H1 (cell line): ENCODE measurements around the gene CD300H. TPM values are rescaled to one million over a fixed set of nuclear protein-coding genes. Genes with fewer than 3 reads are reported as not detected.

ENCODE experiments used
- ASH2L ChIP-seq: fragments of 200-600, 300-600 bp; sonication (generic); IDR thresholded peaks from one replicate; pipeline ENCODE4 v1.7.1; 2017; ENCODE audit warnings: low read length
- CREB1 ChIP-seq: IDR thresholded peaks from 2 replicates; pipeline ENCODE4 v1.6.1; 2012; ENCODE audit warnings: inconsistent platforms
- CTBP2 ChIP-seq: IDR thresholded peaks from 2 replicates; pipeline ENCODE4 v1.7.0; 2011; ENCODE audit warnings: borderline replicate concordance, mild to moderate bottlenecking, moderate library complexity, mixed read lengths, low read length; ENCODE audit not compliant: insufficient read depth, insufficient read length
- CTCF ChIP-seq, 3 experiments: IDR thresholded peaks; 1 replicate in 2 of 3; 2 replicates in 1 of 3; pipeline versions ENCODE4 v1.5.1 to v1.6.1; 2011; ENCODE audit warnings: low read length in 3 of 3, mild to moderate bottlenecking in 3 of 3, inconsistent platforms in 2 of 3, low read depth in 1 of 3, moderate library complexity in 1 of 3; ENCODE audit not compliant: insufficient read depth in 1 of 3; ENCODE audit errors: control extremely low read depth in 1 of 3
- GABPA ChIP-seq: IDR thresholded peaks from 2 replicates; pipeline ENCODE4 v1.6.1; 2011; ENCODE audit warnings: mild to moderate bottlenecking, low read length, moderate library complexity, borderline replicate concordance; ENCODE audit not compliant: insufficient read depth
- KDM1A ChIP-seq: fragments of 200-600, 300-600 bp; sonication (generic); IDR thresholded peaks from 2 replicates; pipeline ENCODE4 v1.7.1; 2016; ENCODE audit warnings: mild to moderate bottlenecking, low read length, borderline replicate concordance
- KDM4A ChIP-seq: IDR thresholded peaks from one replicate; pipeline ENCODE4 v1.7.1; 2012; ENCODE audit warnings: low read depth, mild to moderate bottlenecking, moderate library complexity, low read length, inconsistent platforms; ENCODE audit not compliant: severe bottlenecking
- TAF1 ChIP-seq: IDR thresholded peaks from 2 replicates; pipeline ENCODE4 v1.6.1; 2011; ENCODE audit warnings: mild to moderate bottlenecking, low read depth, low read length
- TEAD4 ChIP-seq: IDR thresholded peaks from 2 replicates; pipeline ENCODE4 v1.6.1; 2012; ENCODE audit warnings: low read depth, low read length, inconsistent platforms, mixed read lengths
- polyA plus RNA-seq, 7 experiments: library from polyadenylated mRNA; depleted of rRNA in 3 of 7; stranded (reverse) in 5 of 7; unstranded in 2 of 7; fragments of >200 nt in 5 of 7; fragments of 200-250 nt in 2 of 7; gene quantifications; 1 replicate in 5 of 7; 2 replicates in 1 of 7; 4 replicates in 1 of 7; pipeline versions ENCODE4 v1.2.1 to v1.2.3, GENCODE V29; 2011 to 2013; ENCODE audit warnings: missing spikeins in 2 of 7, mixed read lengths in 2 of 7
- total RNA-seq: library from RNA; stranded (reverse); fragmentation: NEBNext Ultra II Directional; extraction: Animal tissue kit (Norgen Biotek cat#: 25700); gene quantifications from 2 replicates; pipeline ENCODE4 v1.2.1, GENCODE V29; 2021
- TF ChIP-seq, protein P1 (sequence below): IDR thresholded peaks from 2 replicates; pipeline ENCODE4 v1.6.1; 2011; ENCODE audit warnings: low read depth, mild to moderate bottlenecking, low read length; ENCODE audit not compliant: insufficient read depth

CD300H gene
- total and polyA plus RNA-seq, 2 of the 8 experiments (the other 6 are each of a cell fraction or from before 2014, with no cell fraction given): not detected

GRCh38 chr17:74603746-74604145 is 36.4 kb upstream of the CD300H start (continued):
- TF ChIP-seq, protein P1, sequence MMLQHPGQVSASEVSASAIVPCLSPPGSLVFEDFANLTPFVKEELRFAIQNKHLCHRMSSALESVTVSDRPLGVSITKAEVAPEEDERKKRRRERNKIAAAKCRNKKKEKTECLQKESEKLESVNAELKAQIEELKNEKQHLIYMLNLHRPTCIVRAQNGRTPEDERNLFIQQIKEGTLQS: no peak
- TF ChIP-seq KDM1A (no peak), CTCF (IDR thresholded peaks at IDR 0.05; ENCODE audit: control extremely low read depth in 1 of 3, insufficient read depth in 1 of 3, low read depth in 1 of 3, low read length in 3 of 3) (no peak), GABPA (no peak), KDM4A (no peak), ASH2L (no peak), CTBP2 (no peak), CREB1 (no peak), TEAD4 (no peak), TAF1 (no peak)
